ENCODE results near the gene RPL10A.

DNA sequence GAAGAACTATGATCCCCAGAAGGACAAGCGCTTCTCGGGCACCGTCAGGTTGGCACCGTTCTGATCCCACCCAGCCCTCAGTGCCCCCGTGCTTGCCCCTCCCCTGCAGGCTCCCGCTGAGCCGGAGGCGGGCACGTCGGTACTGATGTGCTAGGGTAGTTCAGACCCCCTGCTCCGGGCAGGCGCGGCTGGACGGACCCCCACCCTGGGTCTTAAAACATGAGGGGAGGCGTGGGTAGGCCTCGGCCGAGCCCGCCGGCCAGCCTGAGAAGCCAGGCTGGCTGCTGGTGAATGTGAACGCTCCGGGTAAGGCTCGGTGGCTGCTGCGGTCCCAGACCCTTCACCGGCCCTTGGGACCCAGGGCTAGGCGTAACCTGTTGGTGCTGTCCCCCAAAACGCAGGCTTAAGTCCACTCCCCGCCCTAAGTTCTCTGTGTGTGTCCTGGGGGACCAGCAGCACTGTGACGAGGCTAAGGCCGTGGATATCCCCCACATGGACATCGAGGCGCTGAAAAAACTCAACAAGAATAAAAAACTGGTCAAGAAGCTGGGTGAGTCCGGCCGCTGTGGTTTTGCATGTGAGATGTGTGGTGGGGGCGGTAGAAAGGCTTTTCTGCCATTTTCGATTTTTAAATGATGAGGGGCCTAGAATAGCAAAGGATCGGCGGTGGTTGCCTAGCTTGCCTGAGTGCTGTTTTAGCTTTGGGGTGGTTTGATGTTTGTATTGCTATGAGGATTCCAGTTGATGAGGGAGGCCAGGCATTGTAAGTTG is 964 bp downstream of the RPL10A start:
- TF ChIP-seq, protein P1, sequence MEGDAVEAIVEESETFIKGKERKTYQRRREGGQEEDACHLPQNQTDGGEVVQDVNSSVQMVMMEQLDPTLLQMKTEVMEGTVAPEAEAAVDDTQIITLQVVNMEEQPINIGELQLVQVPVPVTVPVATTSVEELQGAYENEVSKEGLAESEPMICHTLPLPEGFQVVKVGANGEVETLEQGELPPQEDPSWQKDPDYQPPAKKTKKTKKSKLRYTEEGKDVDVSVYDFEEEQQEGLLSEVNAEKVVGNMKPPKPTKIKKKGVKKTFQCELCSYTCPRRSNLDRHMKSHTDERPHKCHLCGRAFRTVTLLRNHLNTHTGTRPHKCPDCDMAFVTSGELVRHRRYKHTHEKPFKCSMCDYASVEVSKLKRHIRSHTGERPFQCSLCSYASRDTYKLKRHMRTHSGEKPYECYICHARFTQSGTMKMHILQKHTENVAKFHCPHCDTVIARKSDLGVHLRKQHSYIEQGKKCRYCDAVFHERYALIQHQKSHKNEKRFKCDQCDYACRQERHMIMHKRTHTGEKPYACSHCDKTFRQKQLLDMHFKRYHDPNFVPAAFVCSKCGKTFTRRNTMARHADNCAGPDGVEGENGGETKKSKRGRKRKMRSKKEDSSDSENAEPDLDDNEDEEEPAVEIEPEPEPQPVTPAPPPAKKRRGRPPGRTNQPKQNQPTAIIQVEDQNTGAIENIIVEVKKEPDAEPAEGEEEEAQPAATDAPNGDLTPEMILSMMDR (IDR thresholded peaks at IDR 0.05): no peak
- no peak for TF ChIP-seq POLR2A (IDR thresholded peaks at IDR 0.05)
